ENCODE measurements around the gene RUNX3.

The RUNX3 gene

GRCh38 chr1:24888971-24889676, 41.0 kb downstream of the RUNX3 start:
- DNase-seq (ENCODE audit: low spot score) (no peak), FAIRE-seq (no peak)

- DNase-seq (ENCODE audit: low spot score) = no peak
- FAIRE-seq = no peak
Measured at GRCh38 chr1:24888061-24888970, 41.8 kb downstream of the RUNX3 start.

- no peak for FAIRE-seq
- DNase-seq (ENCODE audit: low spot score) = no peak
Measured at GRCh38 chr1:24886241-24886640, 43.8 kb downstream of the RUNX3 start.

- DNase-seq (ENCODE audit: low spot score) (no peak), FAIRE-seq (no peak)
Measured at GRCh38 chr1:24884751-24885150, 45.3 kb downstream of the RUNX3 start.

GRCh38 chr1:24881034-24881433, 49.0 kb downstream of the RUNX3 start:
- FAIRE-seq (no peak), DNase-seq (ENCODE audit: low spot score) (no peak)

GRCh38 chr1:24878775-24879742, 51.0 kb downstream of the RUNX3 start:
- FAIRE-seq (no peak), DNase-seq (ENCODE audit: low spot score) (no peak)

GRCh38 chr1:24878045-24878444, 52.0 kb downstream of the RUNX3 start:
- FAIRE-seq (no peak), DNase-seq (ENCODE audit: low spot score) (no peak)

GRCh38 chr1:24875991-24876506, 54.0 kb downstream of the RUNX3 start:
- FAIRE-seq (no peak), DNase-seq (ENCODE audit: low spot score) (no peak)

- no peak for FAIRE-seq
- DNase-seq (ENCODE audit: low spot score) = no peak
Measured at GRCh38 chr1:24875257-24875656, 54.8 kb downstream of the RUNX3 start.

GRCh38 chr1:24874611-24875234, 55.4 kb downstream of the RUNX3 start:
- DNase-seq (ENCODE audit: low spot score) = no peak
- FAIRE-seq = no peak

GRCh38 chr1:24874056-24874455, 56.0 kb downstream of the RUNX3 start:
- FAIRE-seq = no peak
- DNase-seq (ENCODE audit: low spot score) = no peak

- FAIRE-seq = no peak
- no peak for DNase-seq (ENCODE audit: low spot score)
Measured at GRCh38 chr1:24873148-24873547, 56.9 kb downstream of the RUNX3 start.

- no peak for FAIRE-seq
- no peak for DNase-seq (ENCODE audit: low spot score)
Measured at GRCh38 chr1:24872061-24872850, 57.8 kb downstream of the RUNX3 start.

GRCh38 chr1:24871306-24871901, 58.7 kb downstream of the RUNX3 start:
- FAIRE-seq (no peak), DNase-seq (ENCODE audit: low spot score) (no peak)

- DNase-seq (ENCODE audit: low spot score) = no peak
- no peak for FAIRE-seq
Measured at GRCh38 chr1:24870551-24871195, 59.4 kb downstream of the RUNX3 start.

- FAIRE-seq (no peak), DNase-seq (ENCODE audit: low spot score) (no peak)
Measured at GRCh38 chr1:24868016-24868875, 61.8 kb downstream of the RUNX3 start.

GRCh38 chr1:24867084-24867870, 62.8 kb downstream of the RUNX3 start:
- FAIRE-seq (no peak), DNase-seq (ENCODE audit: low spot score) (no peak)

Measured in RCC 7860 (cell line).